ENCODE measurements around the gene HTR7.

DNA sequence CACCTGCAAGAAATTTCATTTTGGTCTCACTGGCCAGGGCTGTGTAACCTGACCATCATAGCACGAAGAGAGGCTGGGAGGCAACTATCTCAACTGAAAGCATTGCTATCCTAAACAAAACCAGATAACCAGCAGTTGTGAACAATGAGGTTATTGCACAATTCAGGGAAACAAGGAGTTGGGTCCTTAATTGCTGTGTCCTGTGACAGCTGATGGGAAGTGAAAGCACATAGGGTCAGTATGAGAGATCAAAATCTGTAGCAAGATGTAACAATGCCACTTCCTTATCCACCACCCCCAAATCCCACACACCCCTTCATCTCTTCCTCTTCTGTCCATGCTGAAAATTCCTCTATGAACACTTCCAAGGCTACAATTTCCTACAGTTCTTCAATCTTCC lies 80.2 kb downstream of the HTR7 start:
- TF ChIP-seq, protein P1, sequence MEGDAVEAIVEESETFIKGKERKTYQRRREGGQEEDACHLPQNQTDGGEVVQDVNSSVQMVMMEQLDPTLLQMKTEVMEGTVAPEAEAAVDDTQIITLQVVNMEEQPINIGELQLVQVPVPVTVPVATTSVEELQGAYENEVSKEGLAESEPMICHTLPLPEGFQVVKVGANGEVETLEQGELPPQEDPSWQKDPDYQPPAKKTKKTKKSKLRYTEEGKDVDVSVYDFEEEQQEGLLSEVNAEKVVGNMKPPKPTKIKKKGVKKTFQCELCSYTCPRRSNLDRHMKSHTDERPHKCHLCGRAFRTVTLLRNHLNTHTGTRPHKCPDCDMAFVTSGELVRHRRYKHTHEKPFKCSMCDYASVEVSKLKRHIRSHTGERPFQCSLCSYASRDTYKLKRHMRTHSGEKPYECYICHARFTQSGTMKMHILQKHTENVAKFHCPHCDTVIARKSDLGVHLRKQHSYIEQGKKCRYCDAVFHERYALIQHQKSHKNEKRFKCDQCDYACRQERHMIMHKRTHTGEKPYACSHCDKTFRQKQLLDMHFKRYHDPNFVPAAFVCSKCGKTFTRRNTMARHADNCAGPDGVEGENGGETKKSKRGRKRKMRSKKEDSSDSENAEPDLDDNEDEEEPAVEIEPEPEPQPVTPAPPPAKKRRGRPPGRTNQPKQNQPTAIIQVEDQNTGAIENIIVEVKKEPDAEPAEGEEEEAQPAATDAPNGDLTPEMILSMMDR (IDR thresholded peaks at IDR 0.05; ENCODE audit: insufficient read depth, low read length, poor library complexity, severe bottlenecking) = no peak
- TF ChIP-seq EZH2phosphoT487 (conservative IDR thresholded peaks at IDR 0.05; ENCODE audit: low read length) = no peak

All from SU-DHL-6 (cell line).